Nephron (organoid): ENCODE data around the gene ARID1B.

Source experiments
- H3K27ac Mint-ChIP-seq, 3 experiments: 2 replicates each; pipeline ENCODE4 v1.8.0; 2020; ENCODE audit warnings: mixed read lengths in 3 of 3, mild to moderate bottlenecking in 2 of 3, moderate library complexity in 1 of 3
- H3K27me3 Mint-ChIP-seq: 2 replicates; pipeline ENCODE4 v1.8.0; 2021; ENCODE audit warnings: low read depth, mild to moderate bottlenecking, moderate library complexity, mixed read lengths
- H3K36me3 Mint-ChIP-seq: 2 replicates; pipeline ENCODE4 v1.8.0; 2020; ENCODE audit warnings: low read depth, mixed read lengths
- H3K4me1 Mint-ChIP-seq: 2 replicates; pipeline ENCODE4 v1.8.0; 2020; ENCODE audit warnings: mixed read lengths
- H3K4me3 Mint-ChIP-seq, 3 experiments: 2 replicates each; pipeline ENCODE4 v1.8.0; 2020; ENCODE audit warnings: mild to moderate bottlenecking in 3 of 3, mixed read lengths in 3 of 3, moderate library complexity in 2 of 3
- H3K9me3 Mint-ChIP-seq: 2 replicates; pipeline ENCODE4 v1.8.0; 2020; ENCODE audit warnings: mixed read lengths
- CTCF ChIP-seq, 3 experiments: fragments of 200-600 bp; sonication (generic); IDR thresholded peaks; one replicate each; pipeline ENCODE4 v1.5.0; 2021; ENCODE audit warnings: antibody characterized with exemption in 3 of 3; ENCODE audit not compliant: unreplicated experiment in 3 of 3

The ARID1B gene

DNA sequence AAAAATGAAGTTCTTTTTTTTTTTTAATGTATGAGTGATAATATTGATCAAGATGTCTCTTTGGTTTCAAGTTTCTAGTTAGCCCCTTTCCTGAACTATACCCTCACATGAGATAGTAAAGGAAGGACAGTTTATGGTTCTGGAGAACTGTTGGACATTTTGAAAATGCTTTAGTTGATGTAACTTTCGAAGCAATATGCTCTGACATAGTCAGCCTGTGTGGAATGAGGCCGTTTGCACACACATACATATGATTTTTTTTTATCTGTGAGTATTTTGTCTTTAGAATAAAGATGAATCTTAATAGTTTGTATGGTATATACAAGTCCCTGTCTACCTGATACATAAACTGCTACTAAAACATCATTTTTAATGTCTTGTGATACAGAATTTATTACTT lies 177.0 kb downstream of the ARID1B start:
- Mint-ChIP-seq H3K9me3 (no peaks in the 10 kb centered on the region), H3K36me3 (no peaks in the 10 kb centered on the region), H3K27me3 (no peaks in the 10 kb centered on the region), H3K4me3 (peak overlapping the region in 1 of 3 experiments; percentile 35), H3K27ac (peak overlapping the region; percentile 87 to 94 (median 93)), H3K4me1 (peaks cover 71% of the 10 kb centered on the region)
- no peak for TF ChIP-seq CTCF (IDR thresholded peaks at IDR 0.05; ENCODE audit: unreplicated experiment in 3 of 3)

GRCh38 chr6:156954816-156955215 lies 177.6 kb downstream of the ARID1B start:
- H3K4me1 Mint-ChIP-seq = peaks cover 70% of the 10 kb centered on the region
- no peaks in the 10 kb centered on the region for H3K27me3 Mint-ChIP-seq
- no peak for TF ChIP-seq CTCF (IDR thresholded peaks at IDR 0.05; ENCODE audit: unreplicated experiment in 3 of 3)
- H3K36me3 Mint-ChIP-seq = no peaks in the 10 kb centered on the region
- no peaks in the 10 kb centered on the region for H3K9me3 Mint-ChIP-seq
- H3K27ac Mint-ChIP-seq = peak overlapping the region; percentile 87 to 94 (median 93)
- peak overlapping the region in 1 of 3 experiments; percentile 35 for H3K4me3 Mint-ChIP-seq

- no peak for TF ChIP-seq CTCF (IDR thresholded peaks at IDR 0.05; ENCODE audit: unreplicated experiment in 3 of 3)
- Mint-ChIP-seq H3K9me3 (no peaks in the 10 kb centered on the region), H3K27me3 (no peaks in the 10 kb centered on the region), H3K27ac (peak overlapping the region in 2 of 3 experiments; percentile 87 to 93), H3K4me1 (peaks cover 70% of the 10 kb centered on the region), H3K4me3 (no peak overlapping the region), H3K36me3 (no peaks in the 10 kb centered on the region)
Measured at GRCh38 chr6:156955494-156956183, 178.5 kb downstream of the ARID1B start.

DNA sequence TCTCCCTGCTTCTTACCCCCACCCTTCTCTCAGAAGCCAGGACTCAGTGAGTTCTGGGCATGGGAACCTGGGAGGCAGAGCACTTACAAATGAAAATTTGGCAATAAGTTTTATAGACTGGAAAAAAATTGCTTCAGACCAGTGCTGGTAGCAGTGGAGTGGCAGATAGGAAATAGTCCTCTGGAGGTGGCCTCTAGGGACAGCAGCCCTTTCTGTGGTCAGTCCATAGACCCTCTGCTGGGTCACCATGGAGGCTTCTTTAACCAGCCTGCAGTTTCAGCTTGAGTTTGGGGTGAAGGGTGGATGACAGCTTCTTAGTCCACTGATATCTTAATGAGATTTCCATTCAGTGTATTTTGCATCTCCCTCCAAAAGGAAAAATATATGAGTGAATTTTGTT lies 179.1 kb downstream of the ARID1B start:
- Mint-ChIP-seq H3K4me1 (peaks cover 70% of the 10 kb centered on the region), H3K27ac (no peak overlapping the region), H3K9me3 (no peaks in the 10 kb centered on the region), H3K4me3 (no peak overlapping the region), H3K27me3 (no peaks in the 10 kb centered on the region), H3K36me3 (no peaks in the 10 kb centered on the region)
- TF ChIP-seq CTCF (IDR thresholded peaks at IDR 0.05; ENCODE audit: unreplicated experiment in 3 of 3) = no peak

GRCh38 chr6:156957931-156958547 lies 180.9 kb downstream of the ARID1B start:
- Mint-ChIP-seq H3K36me3 (no peaks in the 10 kb centered on the region), H3K27ac (peak overlapping the region; percentile 1 to 30 (median 14)), H3K4me1 (peaks cover 60% of the 10 kb centered on the region), H3K4me3 (no peak overlapping the region), H3K27me3 (no peaks in the 10 kb centered on the region), H3K9me3 (no peaks in the 10 kb centered on the region)
- no peak for TF ChIP-seq CTCF (IDR thresholded peaks at IDR 0.05; ENCODE audit: unreplicated experiment in 3 of 3)

GRCh38 chr6:156960525-156960924 lies 183.3 kb downstream of the ARID1B start:
- Mint-ChIP-seq H3K4me1 (peaks cover 35% of the 10 kb centered on the region), H3K27ac (no peak overlapping the region), H3K27me3 (no peaks in the 10 kb centered on the region)

More at GRCh38 chr6:156960525-156960924, 183.3 kb downstream of the ARID1B start:
- no peak for TF ChIP-seq CTCF (IDR thresholded peaks at IDR 0.05; ENCODE audit: unreplicated experiment in 3 of 3)
- Mint-ChIP-seq H3K9me3 (no peaks in the 10 kb centered on the region), H3K36me3 (no peaks in the 10 kb centered on the region), H3K4me3 (no peak overlapping the region)
